Measurements from ENCODE around the gene PPP1R9B. TPM values are rescaled to one million over a fixed set of nuclear protein-coding genes. Genes with fewer than 3 reads are reported as not detected.

The PPP1R9B gene
- total and polyA plus RNA-seq, 4 donors = 0.90 to 26.1 (median 7.1) TPM

DNA sequence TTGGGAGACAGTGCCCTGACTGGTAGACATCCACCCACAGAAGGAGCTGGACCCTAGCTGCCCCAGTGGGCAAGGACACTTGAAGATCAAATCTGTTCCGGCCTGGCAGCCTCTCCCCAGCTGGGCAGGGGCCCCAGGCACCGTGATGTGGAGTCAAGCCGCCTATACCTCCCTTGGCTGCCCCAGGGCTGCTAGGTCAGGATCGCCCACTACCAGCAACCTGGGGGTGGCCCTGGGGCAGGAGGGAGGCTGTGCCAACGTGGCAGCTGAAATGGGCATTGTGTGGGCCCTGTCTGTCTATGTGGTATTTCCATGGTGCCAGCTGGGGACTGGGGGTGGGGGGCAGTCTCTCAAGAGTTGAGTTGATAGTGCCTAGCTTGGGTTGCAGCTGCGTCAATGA, 54.4 kb downstream of the PPP1R9B start:
- no peak for TF ChIP-seq REST (IDR thresholded peaks at IDR 0.05)
- TF ChIP-seq ZBTB33 (IDR thresholded peaks at IDR 0.05) = no peak
- TF ChIP-seq RXRA (IDR thresholded peaks at IDR 0.05) = no peak
- TF ChIP-seq HNF4G (IDR thresholded peaks at IDR 0.05) = no peak
- no peak for TF ChIP-seq YY1 (IDR thresholded peaks at IDR 0.05)
- no peak for TF ChIP-seq JUND (IDR thresholded peaks at IDR 0.05)
- no peak for TF ChIP-seq GABPA (IDR thresholded peaks at IDR 0.05 in 1 of 2, conservative IDR thresholded peaks at IDR 0.05 in 1 of 2)
- no peak for TF ChIP-seq HNF4A (conservative IDR thresholded peaks at IDR 0.05)
- TF ChIP-seq FOXA2 (IDR thresholded peaks at IDR 0.05) = no peak
- TF ChIP-seq FOXA1 (IDR thresholded peaks at IDR 0.05) = no peak
- TF ChIP-seq EGR1 (IDR thresholded peaks at IDR 0.05; ENCODE audit: low read depth in 2 of 2) = no peak
- TF ChIP-seq TAF1 (conservative IDR thresholded peaks at IDR 0.05) = no peak
- TF ChIP-seq CTCF (IDR thresholded peaks at IDR 0.05; ENCODE audit: low read depth, low read length, missing input control) = no peak
- H3K9ac ChIP-seq (ENCODE audit: low read depth in 1 of 2, low read length in 2 of 2) = peak overlapping the region; percentile 80 to 90
- DNase-seq (ENCODE audit: low spot score) = no peak

GRCh38 chr17:50095626-50096037, 54.8 kb downstream of the PPP1R9B start:
- under 1% methylated on average over 12 of the region's 12 CpGs for WGBS
- peak overlapping the region; percentile 81 to 82 for H3K27ac ChIP-seq (ENCODE audit: low read depth in 1 of 2, low read length in 2 of 2)
- no peaks in the 10 kb centered on the region for H3K27me3 ChIP-seq (ENCODE audit: control insufficient read depth in 4 of 4, insufficient read depth in 4 of 4, low read length in 3 of 4)
- H3K9me3 ChIP-seq (ENCODE audit: control insufficient read depth in 4 of 4, low read length in 3 of 4) = no peaks in the 10 kb centered on the region
- H3K9ac ChIP-seq (ENCODE audit: low read depth in 1 of 2, low read length in 2 of 2) = peak overlapping the region; percentile 80 to 90
- peaks cover 7 to 49% (median 41%) of the 10 kb centered on the region in 4 donors for H3K4me1 ChIP-seq (ENCODE audit: control insufficient read depth in 4 of 4, insufficient read depth in 4 of 4, low read length in 3 of 4)
- DNase-seq (ENCODE audit: low spot score) = no peak
- peak overlapping the region; percentile 81 to 92 (median 83) for H3K4me3 ChIP-seq (ENCODE audit: low read depth in 1 of 3, low read length in 3 of 3)
- peaks cover 0 to 7% (median 5%) of the 10 kb centered on the region in 4 donors for H3K36me3 ChIP-seq (ENCODE audit: control insufficient read depth in 4 of 4, insufficient read depth in 3 of 4, low read depth in 1 of 4, low read length in 3 of 4)
- no peak for TF ChIP-seq HNF4G (IDR thresholded peaks at IDR 0.05)

More for the DNA sequence above, 54.4 kb downstream of the PPP1R9B start:
- peaks cover 7 to 54% (median 45%) of the 10 kb centered on the region in 4 donors for H3K4me1 ChIP-seq (ENCODE audit: control insufficient read depth in 4 of 4, insufficient read depth in 4 of 4, low read length in 3 of 4)
- no peaks in the 10 kb centered on the region for H3K9me3 ChIP-seq (ENCODE audit: control insufficient read depth in 4 of 4, low read length in 3 of 4)
- WGBS = 23% methylated on average over 6 of the region's 6 CpGs
- no peaks in the 10 kb centered on the region for H3K27me3 ChIP-seq (ENCODE audit: control insufficient read depth in 4 of 4, insufficient read depth in 4 of 4, low read length in 3 of 4)
- H3K27ac ChIP-seq (ENCODE audit: low read depth in 1 of 2, low read length in 2 of 2) = peak overlapping the region; percentile 81 to 82
- H3K36me3 ChIP-seq (ENCODE audit: control insufficient read depth in 4 of 4, insufficient read depth in 3 of 4, low read depth in 1 of 4, low read length in 3 of 4) = peaks cover 0 to 7% (median 5%) of the 10 kb centered on the region in 4 donors
- H3K4me3 ChIP-seq (ENCODE audit: low read depth in 1 of 3, low read length in 3 of 3) = peak overlapping the region; percentile 81 to 92 (median 83)

All from liver (tissue), 9 donors.